GM19324 (cell line): ENCODE data around the gene UPK3BL1.
"Not testable (repeated sequence)": the region's sequence is repeated elsewhere in the genome, so short reads cannot be mapped to it uniquely, and the experiment has no call there.

Source experiments
- ATAC-seq: cut with Tn5 transposase; IDR thresholded peaks from one replicate; pipeline ENCODE4 v1.9.1; 2021; ENCODE audit warnings: mild to moderate bottlenecking, moderate library complexity; ENCODE audit not compliant: unreplicated experiment, low FRiP score

UPK3BL1 gene, protein sequence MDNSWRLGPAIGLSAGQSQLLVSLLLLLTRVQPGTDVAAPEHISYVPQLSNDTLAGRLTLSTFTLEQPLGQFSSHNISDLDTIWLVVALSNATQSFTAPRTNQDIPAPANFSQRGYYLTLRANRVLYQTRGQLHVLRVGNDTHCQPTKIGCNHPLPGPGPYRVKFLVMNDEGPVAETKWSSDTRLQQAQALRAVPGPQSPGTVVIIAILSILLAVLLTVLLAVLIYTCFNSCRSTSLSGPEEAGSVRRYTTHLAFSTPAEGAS

DNA sequence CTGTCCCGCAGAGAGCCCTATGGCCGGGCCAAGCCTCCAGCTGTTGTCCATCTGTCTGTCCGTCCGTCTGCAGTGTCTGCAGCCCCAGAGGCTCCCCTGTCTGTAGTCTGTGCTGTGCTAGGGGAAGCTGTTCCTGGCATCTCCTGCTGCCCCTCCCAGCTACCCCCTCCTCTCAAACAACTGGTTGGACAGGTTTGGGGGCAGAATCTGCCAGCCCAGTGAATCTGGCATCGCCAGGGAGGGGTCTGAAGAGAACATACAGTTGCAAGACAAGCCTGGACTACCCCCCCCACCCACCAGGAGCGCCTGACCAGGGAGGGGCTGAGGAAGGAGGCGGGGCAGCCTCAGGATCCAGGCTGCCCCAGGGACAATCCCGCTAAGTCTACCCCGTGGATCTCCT is at the start of gene UPK3BL1:
Gene UPK3BL1, minus strand, starts transcription at position 101 of the 400 bp plus-strand sequence. Its CDS starts 50 bp downstream, at position 51.
- ATAC-seq: not testable (repeated sequence)

- not testable (repeated sequence) for ATAC-seq
Observed at GRCh38 chr7:102690602-102691001, 48.0 kb upstream of the UPK3BL1 start.

DNA sequence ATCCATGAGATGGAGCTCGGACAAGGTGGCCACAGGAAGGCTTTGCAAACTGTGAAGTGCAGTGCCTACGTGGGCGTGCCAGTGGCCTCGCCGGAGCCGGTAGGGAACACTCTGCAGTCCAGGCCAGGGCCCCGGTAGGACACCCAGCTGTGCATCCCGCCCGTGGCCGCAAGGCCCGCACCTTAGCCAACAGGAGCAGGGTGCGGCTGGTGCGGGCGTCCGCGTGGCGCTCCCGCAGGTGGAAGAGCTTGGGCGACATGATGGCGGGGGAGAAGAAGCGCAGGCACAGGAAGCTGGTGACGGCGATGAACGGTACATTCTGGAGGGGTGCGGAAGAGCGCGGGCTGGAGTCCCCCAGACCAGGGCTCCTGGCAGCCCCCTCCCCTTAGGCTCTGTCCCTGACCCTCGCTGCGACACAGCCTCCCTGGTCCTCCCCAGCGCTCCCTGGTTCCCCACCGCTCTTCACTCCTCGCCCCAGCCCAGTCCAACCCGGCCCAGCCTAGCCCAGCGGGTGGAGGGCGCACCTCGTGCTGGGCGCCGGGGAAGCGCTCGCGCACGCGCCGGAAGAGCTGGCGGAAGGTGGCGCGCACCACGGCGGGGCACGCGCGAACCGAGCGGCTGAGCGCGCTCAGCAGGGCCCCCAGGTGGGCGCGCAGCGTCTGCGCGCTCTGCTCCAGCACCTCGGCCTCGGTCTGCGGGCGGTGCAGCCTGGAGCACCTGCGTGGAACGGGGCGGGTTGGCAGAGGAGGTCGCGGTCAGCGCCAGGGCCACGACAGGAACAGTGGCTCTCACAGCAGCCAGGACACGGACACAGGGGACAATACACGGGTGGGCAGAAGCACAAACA is 47.1 kb upstream of the UPK3BL1 start:
- ATAC-seq: peak; percentile 66

DNA sequence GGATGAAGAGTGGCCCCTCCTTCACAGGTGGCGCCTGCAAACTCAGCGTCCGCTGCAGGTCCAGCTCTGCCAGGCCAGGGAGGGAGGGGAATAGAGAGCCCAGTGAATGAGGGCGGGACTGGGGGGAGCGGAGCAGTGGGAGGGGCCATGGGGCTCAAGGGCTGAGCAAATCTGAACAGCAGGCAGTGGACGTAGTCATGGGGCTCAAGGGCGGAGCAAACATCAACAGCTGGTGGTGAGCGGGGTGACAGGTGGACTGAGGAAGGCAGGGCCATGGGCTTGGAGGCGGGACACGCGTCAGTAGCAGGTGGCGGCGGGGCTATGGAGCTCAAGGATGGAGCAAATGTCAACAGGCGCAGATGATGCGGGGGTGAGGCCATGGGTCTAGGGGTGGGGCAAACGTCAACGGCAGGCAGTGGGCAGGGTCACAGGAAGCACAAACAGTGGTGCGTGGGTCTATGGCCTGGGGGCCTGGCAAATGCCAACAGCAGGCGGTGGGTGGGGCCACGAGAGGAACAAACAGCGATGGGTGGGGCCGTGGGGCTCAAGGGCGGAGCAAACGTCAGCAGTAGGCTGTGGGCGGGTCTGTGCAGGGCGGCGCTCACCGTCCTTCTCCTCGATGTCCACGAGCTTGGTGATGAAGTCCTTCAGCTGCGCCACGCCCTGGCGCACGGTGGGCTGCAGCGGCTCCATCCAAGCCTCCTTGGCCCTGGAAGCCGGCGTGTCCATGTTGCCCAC is 45.9 kb upstream of the UPK3BL1 start:
- not testable (repeated sequence) for ATAC-seq

DNA sequence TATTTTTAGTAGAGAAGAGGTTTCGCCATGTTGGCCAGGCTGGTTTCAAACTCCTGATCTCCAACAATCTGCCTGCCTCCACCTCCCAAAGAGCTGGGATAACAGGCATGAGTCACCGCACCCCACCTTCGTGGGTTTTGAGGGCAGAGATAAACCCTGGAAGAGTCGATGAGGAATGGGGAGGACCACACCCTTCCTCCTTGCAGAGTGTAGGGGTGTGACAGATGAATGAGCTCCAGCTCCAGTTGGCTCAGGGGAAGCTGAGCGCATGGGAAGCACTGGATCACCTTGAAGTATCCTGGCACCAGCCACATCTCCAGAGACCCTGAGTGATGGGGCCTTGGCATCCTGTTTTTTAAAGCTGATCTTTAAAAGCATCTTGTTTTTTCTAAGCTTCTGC is 40.0 kb upstream of the UPK3BL1 start:
- ATAC-seq: not testable (repeated sequence)

DNA sequence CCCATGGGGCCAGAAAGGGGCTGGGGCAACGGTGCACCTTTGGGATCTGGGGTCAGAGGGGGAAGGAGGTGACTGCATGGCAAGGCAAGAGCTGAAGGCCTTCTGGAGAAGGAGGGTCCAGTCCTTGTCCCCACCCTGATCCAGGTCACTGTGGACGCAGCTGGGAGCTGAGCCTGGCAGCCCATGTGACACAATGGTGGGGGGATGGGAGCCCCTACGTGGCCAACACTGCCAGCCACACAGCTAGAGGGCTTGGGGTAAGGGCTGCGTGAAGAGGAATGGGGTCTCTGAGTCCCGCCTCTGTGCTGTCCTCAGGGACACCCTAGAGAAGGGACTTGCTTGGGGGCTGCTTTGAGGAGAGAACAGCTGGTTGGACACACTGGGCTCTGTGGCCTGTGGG is 38.2 kb upstream of the UPK3BL1 start:
- not testable (repeated sequence) for ATAC-seq

GRCh38 chr7:102675545-102675944 is 33.0 kb upstream of the UPK3BL1 start:
- ATAC-seq: not testable (repeated sequence)

DNA sequence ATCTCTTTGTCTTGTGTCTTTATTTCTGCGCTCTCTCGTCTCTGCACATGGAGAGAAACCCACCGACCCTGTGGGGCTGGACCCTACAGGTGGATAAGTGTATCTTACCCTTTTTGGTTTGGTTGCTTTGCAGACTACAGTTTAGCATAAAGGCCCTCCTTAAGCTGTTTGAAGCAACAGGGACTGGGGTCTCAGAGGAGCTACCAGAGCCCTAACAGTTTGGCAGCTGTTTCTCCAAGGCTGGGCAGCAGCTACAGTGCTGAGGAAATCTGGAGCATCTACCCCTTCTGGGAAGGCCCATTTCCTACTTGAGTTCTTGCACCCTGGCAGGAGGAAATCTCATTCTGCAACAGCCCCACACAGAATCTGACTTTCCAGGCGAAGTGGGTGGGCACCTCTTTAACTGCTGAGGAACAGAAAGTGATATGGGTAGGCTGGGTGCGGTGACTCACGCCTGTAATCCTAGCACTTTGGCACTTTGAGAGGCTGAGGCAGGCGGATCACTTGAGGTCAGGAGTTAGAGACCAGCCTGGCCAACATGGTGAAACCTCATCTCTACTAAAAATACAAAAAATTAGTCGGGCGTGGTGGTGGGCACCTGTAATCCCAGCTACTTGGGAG is 31.0 kb upstream of the UPK3BL1 start:
- not testable (repeated sequence) for ATAC-seq

GRCh38 chr7:102671956-102672307 is 29.3 kb upstream of the UPK3BL1 start:
- peak; percentile 25 for ATAC-seq

GRCh38 chr7:102671166-102671955 is 28.8 kb upstream of the UPK3BL1 start, which contains the start of gene POLR2J2:
Gene POLR2J2 (minus strand): TSS chr7:102671663. CDS start chr7:102671601, 62 bp downstream.
- ATAC-seq: peak; percentile 87

DNA sequence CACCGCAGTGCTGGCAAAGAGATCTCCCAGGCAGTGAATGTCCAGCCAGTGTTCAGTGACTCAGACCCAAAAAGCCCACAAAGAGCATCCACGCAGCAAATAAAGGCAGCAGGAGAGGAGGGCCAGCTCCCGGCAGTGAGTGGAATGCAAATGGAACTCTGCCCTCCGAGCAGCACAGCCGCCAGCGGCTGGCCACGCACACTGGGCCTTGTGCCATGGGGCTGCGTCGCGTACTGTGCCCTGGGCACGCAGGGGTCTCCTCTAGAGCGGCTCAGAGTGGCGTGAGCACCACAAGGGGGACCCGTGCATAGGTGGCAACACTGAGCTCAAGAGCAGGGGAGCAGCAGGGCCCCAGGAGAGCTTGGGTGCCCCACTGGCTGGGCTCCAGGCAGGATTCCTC is 24.9 kb upstream of the UPK3BL1 start:
- not testable (repeated sequence) for ATAC-seq

- ATAC-seq: not testable (repeated sequence)
Observed at GRCh38 chr7:102666850-102667249, 24.3 kb upstream of the UPK3BL1 start.

DNA sequence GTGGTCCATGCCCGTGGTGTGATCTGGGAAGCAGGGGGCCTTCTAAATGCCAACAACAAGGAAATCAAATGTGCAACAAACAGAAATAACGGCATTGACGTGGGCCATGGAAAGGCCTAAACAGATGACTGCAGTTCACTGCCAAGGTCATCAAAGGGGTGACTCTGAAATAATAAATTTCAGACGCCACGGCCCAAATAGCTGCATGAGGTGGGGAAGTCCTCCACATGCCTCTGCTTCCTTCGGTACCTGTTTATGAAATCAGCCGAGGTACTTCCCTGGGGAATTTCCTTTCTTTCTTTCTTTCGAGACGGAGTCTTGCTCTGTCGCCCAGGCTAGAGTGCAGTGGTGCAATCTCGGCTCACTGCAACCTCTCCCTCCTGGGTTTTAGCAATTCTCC is 22.2 kb upstream of the UPK3BL1 start:
- ATAC-seq: not testable (repeated sequence)

DNA sequence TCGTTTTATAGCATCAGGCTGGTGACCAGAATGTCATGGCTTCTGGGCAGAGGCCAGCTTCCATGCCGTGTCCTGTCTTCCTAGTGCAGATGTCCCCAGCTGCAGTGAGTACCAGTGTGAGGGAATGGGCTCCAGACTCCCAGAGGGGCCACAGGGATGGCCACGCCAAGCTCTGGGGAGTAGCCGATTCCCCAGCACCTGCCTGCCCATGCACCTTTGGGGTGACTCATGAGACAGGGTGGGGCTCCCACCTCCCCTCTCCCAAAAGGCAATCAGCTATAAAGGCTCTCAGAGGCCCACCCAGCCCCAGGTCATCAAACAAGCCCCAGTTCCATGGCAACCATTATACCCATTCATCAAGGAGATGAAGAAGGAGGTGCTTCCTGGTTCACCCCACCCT is 7.3 kb upstream of the UPK3BL1 start, which contains the start of gene SPDYE2B:
Gene SPDYE2B, plus strand, starts transcription at position 396 of the 400 bp plus-strand sequence. CDS start 2,030 bp downstream, outside the sequence.
- ATAC-seq: not testable (repeated sequence)

DNA sequence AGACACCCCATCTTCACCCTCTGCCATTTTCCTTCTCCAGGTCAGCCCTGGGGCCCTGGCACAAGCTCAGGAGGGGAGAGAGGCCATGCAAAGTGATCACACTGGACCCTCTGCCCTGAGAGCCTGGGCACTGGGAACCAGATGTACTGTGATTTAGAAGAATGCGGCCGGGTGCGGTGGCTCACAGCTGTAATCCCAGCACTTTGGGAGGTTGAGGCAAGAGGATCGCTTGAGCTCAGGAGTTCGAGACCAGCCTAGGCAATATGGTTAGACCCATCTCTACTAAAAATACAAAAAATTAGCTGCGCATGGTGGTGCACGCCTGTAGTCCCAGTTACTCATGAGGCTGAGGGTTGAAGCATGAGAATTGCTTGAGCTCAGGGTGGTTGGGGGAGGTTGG is 5.2 kb upstream of the UPK3BL1 start:
- not testable (repeated sequence) for ATAC-seq

GRCh38 chr7:102643404-102643803 is 813 bp upstream of the UPK3BL1 start:
- not testable (repeated sequence) for ATAC-seq

DNA sequence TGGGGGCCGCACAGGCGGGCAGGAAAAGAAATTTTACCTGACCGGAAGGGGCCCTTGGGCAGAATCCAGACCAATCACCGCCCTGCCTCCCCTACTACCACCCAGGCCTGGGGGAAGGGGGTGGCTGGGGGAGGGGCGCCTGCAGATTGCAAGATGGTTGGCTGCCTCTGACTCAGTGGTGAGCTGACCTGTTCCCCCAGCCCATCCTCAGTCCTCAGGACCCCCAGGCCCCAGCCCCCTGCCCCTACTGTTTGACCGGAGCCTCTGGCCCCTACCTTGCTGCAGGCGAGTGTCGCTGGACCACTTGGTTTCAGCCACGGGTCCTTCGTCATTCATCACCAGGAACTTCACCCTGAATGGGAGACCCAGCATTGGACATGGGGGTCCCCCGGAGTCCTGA is 3.7 kb downstream of the UPK3BL1 start:
- ATAC-seq: not testable (repeated sequence)

DNA sequence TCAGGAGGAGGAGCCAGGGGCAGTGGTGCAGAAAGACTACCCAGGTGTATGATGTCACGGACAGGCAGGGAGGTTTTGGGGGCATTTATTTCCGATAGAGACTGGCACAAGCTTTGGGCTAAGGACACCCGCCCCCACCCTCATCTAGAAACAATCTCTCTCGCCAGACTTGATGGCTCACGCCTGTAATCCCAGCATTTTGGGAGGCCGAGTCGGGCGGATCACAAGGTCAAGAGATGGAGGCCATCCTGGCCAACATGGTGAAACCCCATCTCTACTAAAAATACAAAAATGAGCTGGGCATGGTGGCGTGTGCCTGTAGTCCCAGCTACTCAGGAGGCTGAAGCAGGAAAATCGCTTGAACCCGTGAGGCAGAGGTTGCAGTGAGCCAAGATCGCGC is 5.6 kb downstream of the UPK3BL1 start:
- not testable (repeated sequence) for ATAC-seq

GRCh38 chr7:102635354-102635753 is 7.2 kb downstream of the UPK3BL1 start:
- ATAC-seq: not testable (repeated sequence)
